ENCODE measurements around the gene ZNF438.

The ZNF438 gene

DNA sequence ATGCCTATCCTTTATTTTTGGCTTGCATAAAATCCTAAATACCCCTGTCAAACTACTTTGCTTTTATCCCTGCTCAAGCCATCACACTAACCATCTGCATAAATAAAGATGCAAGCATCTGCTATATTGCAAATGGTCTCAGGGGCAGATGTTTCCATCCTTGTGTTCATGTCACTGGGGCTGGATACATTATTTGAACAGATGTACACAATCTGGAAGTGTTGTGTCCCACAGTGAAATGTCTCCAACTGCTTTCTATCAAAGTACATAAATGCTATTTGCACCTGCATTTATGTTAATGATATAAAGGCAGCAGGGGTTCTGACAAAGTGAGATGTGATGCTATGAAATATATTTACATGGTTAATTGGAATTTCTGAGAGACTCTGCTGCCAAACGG lies 163.1 kb downstream of the ZNF438 start:
- Histone ChIP-seq H3K36me3 (ENCODE audit: control insufficient read depth, low read length) (no peaks in the 10 kb centered on the region), H3K4me2 (ENCODE audit: low read length) (no peak overlapping the region), H3K9me3 (ENCODE audit: control insufficient read depth, insufficient read depth, low read length) (no peaks in the 10 kb centered on the region), H3K27ac (ENCODE audit: low read depth, low read length) (no peak overlapping the region), H3K27me3 (ENCODE audit: control insufficient read depth, low read length) (no peaks in the 10 kb centered on the region), H3F3A (ENCODE audit: control insufficient read depth, insufficient read depth) (no peaks in the 10 kb centered on the region), H3K4me1 (ENCODE audit: control insufficient read depth, low read length) (no peaks in the 10 kb centered on the region), H4K20me1 (ENCODE audit: control insufficient read depth, insufficient read depth, low read depth, low read length) (no peaks in the 10 kb centered on the region), H3K9me2 (replicated peaks; ENCODE audit: control insufficient read depth, low read length) (no peaks in the 10 kb centered on the region), H3K79me2 (ENCODE audit: control insufficient read depth, low read length) (no peaks in the 10 kb centered on the region), H3K4me3 (ENCODE audit: low read length) (no peak overlapping the region)
- TF ChIP-seq EZH2phosphoT487 (IDR thresholded peaks at IDR 0.05; ENCODE audit: borderline replicate concordance, low read length), result no peak
- TF ChIP-seq, protein P1, sequence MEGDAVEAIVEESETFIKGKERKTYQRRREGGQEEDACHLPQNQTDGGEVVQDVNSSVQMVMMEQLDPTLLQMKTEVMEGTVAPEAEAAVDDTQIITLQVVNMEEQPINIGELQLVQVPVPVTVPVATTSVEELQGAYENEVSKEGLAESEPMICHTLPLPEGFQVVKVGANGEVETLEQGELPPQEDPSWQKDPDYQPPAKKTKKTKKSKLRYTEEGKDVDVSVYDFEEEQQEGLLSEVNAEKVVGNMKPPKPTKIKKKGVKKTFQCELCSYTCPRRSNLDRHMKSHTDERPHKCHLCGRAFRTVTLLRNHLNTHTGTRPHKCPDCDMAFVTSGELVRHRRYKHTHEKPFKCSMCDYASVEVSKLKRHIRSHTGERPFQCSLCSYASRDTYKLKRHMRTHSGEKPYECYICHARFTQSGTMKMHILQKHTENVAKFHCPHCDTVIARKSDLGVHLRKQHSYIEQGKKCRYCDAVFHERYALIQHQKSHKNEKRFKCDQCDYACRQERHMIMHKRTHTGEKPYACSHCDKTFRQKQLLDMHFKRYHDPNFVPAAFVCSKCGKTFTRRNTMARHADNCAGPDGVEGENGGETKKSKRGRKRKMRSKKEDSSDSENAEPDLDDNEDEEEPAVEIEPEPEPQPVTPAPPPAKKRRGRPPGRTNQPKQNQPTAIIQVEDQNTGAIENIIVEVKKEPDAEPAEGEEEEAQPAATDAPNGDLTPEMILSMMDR (IDR thresholded peaks at IDR 0.05; ENCODE audit: low read depth, low read length, poor library complexity, severe bottlenecking), result no peak

DNA sequence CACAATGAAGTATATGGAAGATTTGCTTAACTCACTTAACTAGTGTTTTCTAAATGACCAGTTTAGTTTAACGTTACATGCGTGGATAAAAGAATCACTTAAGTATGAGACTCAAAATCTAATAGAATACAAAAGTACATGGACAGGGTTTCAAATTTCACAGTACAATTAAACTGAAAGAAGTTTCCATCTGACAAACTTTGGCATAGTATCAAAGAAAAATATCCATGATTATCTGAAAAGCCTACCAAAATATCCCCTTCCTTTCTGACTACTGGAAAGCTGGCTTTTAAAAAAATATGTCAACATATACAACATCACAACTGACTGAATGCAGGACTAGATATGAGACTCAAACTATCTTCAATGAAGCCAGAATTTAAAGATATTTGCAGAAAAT lies 164.8 kb downstream of the ZNF438 start:
- Histone ChIP-seq H3F3A (ENCODE audit: control insufficient read depth, insufficient read depth) (no peaks in the 10 kb centered on the region), H3K4me3 (ENCODE audit: low read length) (no peak overlapping the region), H3K36me3 (ENCODE audit: control insufficient read depth, low read length) (no peaks in the 10 kb centered on the region), H3K27ac (ENCODE audit: low read depth, low read length) (no peak overlapping the region), H3K4me2 (ENCODE audit: low read length) (no peak overlapping the region), H3K4me1 (ENCODE audit: control insufficient read depth, low read length) (no peaks in the 10 kb centered on the region), H3K9me2 (replicated peaks; ENCODE audit: control insufficient read depth, low read length) (no peaks in the 10 kb centered on the region), H3K9me3 (ENCODE audit: control insufficient read depth, insufficient read depth, low read length) (no peaks in the 10 kb centered on the region), H3K27me3 (ENCODE audit: control insufficient read depth, low read length) (no peaks in the 10 kb centered on the region), H3K79me2 (ENCODE audit: control insufficient read depth, low read length) (no peaks in the 10 kb centered on the region), H4K20me1 (ENCODE audit: control insufficient read depth, insufficient read depth, low read depth, low read length) (no peaks in the 10 kb centered on the region)
- TF ChIP-seq EZH2phosphoT487 (IDR thresholded peaks at IDR 0.05; ENCODE audit: borderline replicate concordance, low read length), result no peak
- TF ChIP-seq, protein P1 (IDR thresholded peaks at IDR 0.05; ENCODE audit: low read depth, low read length, poor library complexity, severe bottlenecking), result no peak

DNA sequence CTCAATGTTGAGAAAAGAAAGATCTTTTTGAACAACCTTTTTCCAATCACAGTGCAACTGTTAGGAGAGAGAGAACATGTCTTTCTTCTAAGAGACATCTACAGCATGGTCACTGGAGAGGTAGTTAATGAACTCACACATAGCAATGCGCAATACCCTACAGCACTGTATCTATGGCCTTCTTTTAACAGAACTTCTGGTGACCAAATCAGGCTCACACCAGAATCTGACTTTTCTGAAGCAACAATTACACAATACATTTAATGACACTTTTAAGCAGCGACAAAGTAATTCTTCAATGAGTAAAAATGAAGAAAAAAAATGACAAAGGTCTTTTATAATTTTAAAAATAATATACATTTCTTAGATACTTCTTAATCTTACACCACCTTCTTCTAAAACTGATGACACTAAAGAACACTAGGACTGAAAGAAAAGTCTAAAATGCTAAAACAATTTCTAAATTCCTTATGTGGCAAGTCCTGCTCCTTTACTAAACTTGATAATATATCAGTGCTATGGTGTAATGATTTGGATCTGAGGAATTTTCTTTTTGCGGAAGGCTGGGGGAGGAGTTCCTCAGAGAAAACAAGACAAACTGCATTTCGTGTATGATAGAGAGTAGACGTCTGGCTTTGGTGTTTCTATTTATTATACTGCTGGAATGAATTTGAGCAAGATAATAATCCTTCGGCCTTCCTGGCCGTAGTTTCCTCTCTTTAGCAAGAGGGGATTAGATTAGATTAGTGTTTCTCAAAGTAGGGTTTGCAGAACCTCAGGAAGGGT lies 166.3 kb downstream of the ZNF438 start:
- Histone ChIP-seq H3K27me3 (ENCODE audit: control insufficient read depth, low read length) (no peaks in the 10 kb centered on the region), H3K9me3 (ENCODE audit: control insufficient read depth, insufficient read depth, low read length) (no peaks in the 10 kb centered on the region), H3F3A (ENCODE audit: control insufficient read depth, insufficient read depth) (no peaks in the 10 kb centered on the region), H3K79me2 (ENCODE audit: control insufficient read depth, low read length) (no peaks in the 10 kb centered on the region), H3K36me3 (ENCODE audit: control insufficient read depth, low read length) (no peaks in the 10 kb centered on the region), H4K20me1 (ENCODE audit: control insufficient read depth, insufficient read depth, low read depth, low read length) (no peaks in the 10 kb centered on the region), H3K4me3 (ENCODE audit: low read length) (no peak overlapping the region), H3K4me1 (ENCODE audit: control insufficient read depth, low read length) (no peaks in the 10 kb centered on the region), H3K9me2 (replicated peaks; ENCODE audit: control insufficient read depth, low read length) (no peaks in the 10 kb centered on the region), H3K27ac (ENCODE audit: low read depth, low read length) (no peak overlapping the region), H3K4me2 (ENCODE audit: low read length) (no peak overlapping the region)
- no peak for TF ChIP-seq EZH2phosphoT487 (IDR thresholded peaks at IDR 0.05; ENCODE audit: borderline replicate concordance, low read length)
- TF ChIP-seq, protein P1 (IDR thresholded peaks at IDR 0.05; ENCODE audit: low read depth, low read length, poor library complexity, severe bottlenecking), result no peak

Data from DOHH2 (cell line).